GM12872 (cell line): ENCODE data around the gene ARHGEF28.

Experiments
- CTCF ChIP-seq: IDR thresholded peaks from 3 replicates; pipeline ENCODE4 v1.5.1; 2011; ENCODE audit warnings: low read depth, mild to moderate bottlenecking, low read length, moderate library complexity; ENCODE audit not compliant: insufficient read depth

Gene ARHGEF28

GRCh38 chr5:73896668-73897067 lies 270.7 kb downstream of the ARHGEF28 start:
- TF ChIP-seq CTCF, result no peak

GRCh38 chr5:73897893-73898292 lies 271.9 kb downstream of the ARHGEF28 start:
- TF ChIP-seq CTCF, result no peak

- TF ChIP-seq CTCF, result no peak
Observed at GRCh38 chr5:73899055-73899454, 273.1 kb downstream of the ARHGEF28 start.

- no peak for TF ChIP-seq CTCF
Observed at GRCh38 chr5:73899916-73900315, 273.9 kb downstream of the ARHGEF28 start.

- no peak for TF ChIP-seq CTCF
Observed at GRCh38 chr5:73900566-73900965, 274.6 kb downstream of the ARHGEF28 start.

GRCh38 chr5:73901043-73901442 lies 275.0 kb downstream of the ARHGEF28 start:
- no peak for TF ChIP-seq CTCF

GRCh38 chr5:73901455-73901854 lies 275.5 kb downstream of the ARHGEF28 start:
- no peak for TF ChIP-seq CTCF
